DOHH2 (cell line): ENCODE data around the gene HK3.

ENCODE experiments used
- EZH2phosphoT487 ChIP-seq: fragments of 200-600 bp; sonication (generic); IDR thresholded peaks from 2 replicates; pipeline ENCODE4 v1.6.1; 2017; ENCODE audit warnings: borderline replicate concordance, mild to moderate bottlenecking, antibody characterized with exemption, low read length, moderate library complexity, mixed read lengths
- TF ChIP-seq, protein P1 (sequence below): fragments of 200-600 bp; sonication (generic); IDR thresholded peaks from one replicate; pipeline ENCODE4 v1.5.1; 2014; ENCODE audit warnings: antibody characterized with exemption, mild to moderate bottlenecking, low read depth, low read length; ENCODE audit not compliant: poor library complexity, severe bottlenecking

DNA sequence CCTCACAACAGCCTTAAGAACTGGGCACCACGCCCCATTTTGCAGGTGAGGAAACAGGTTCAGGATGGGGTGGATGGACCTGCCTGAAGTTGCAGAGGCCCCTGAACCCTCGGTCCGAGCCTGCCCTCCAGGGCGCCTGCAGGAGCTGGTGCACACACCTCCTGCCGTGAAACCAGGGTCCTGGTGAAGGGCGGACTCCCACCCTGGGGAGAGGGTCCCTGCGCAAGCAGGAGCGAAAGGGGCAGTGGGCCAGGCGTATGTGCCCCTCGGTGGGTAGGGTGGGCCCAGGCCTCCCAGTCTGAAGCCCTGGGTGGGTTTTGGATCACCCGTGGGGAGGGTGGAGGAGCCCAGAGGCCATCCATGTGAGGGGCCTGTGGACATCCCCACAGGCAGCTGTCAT lies 37.9 kb downstream of the HK3 start:
- TF ChIP-seq, protein P1, sequence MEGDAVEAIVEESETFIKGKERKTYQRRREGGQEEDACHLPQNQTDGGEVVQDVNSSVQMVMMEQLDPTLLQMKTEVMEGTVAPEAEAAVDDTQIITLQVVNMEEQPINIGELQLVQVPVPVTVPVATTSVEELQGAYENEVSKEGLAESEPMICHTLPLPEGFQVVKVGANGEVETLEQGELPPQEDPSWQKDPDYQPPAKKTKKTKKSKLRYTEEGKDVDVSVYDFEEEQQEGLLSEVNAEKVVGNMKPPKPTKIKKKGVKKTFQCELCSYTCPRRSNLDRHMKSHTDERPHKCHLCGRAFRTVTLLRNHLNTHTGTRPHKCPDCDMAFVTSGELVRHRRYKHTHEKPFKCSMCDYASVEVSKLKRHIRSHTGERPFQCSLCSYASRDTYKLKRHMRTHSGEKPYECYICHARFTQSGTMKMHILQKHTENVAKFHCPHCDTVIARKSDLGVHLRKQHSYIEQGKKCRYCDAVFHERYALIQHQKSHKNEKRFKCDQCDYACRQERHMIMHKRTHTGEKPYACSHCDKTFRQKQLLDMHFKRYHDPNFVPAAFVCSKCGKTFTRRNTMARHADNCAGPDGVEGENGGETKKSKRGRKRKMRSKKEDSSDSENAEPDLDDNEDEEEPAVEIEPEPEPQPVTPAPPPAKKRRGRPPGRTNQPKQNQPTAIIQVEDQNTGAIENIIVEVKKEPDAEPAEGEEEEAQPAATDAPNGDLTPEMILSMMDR: no peak
- no peak for TF ChIP-seq EZH2phosphoT487
